GM10266 (cell line): ENCODE results near the gene PNKP.

Experiments
- DNase-seq: peaks from one replicate; pipeline ENCODE4 v3.0.0; 2012; ENCODE audit errors: extremely low spot score
- CTCF ChIP-seq: IDR thresholded peaks from 2 replicates; pipeline ENCODE4 v1.5.1; 2012; ENCODE audit warnings: mild to moderate bottlenecking, low read depth; ENCODE audit not compliant: control insufficient read depth, insufficient read depth; ENCODE audit errors: missing control alignments

The PNKP gene

GRCh38 chr19:49846408-49846807, 21.0 kb downstream of the PNKP start:
- DNase-seq = no peak
- TF ChIP-seq CTCF = no peak

- no peak for TF ChIP-seq CTCF
- DNase-seq = no peak
Observed at GRCh38 chr19:49845414-49845813, 22.0 kb downstream of the PNKP start.

- DNase-seq = no peak
- no peak for TF ChIP-seq CTCF
Observed at GRCh38 chr19:49844138-49845095, 23.0 kb downstream of the PNKP start.

GRCh38 chr19:49843265-49843664, 24.1 kb downstream of the PNKP start:
- TF ChIP-seq CTCF = no peak
- no peak for DNase-seq

GRCh38 chr19:49840736-49841249, 26.6 kb downstream of the PNKP start:
- TF ChIP-seq CTCF = no peak
- no peak for DNase-seq

GRCh38 chr19:49840321-49840720, 27.1 kb downstream of the PNKP start:
- no peak for TF ChIP-seq CTCF
- no peak for DNase-seq

GRCh38 chr19:49839713-49840112, 27.7 kb downstream of the PNKP start:
- DNase-seq = no peak
- TF ChIP-seq CTCF = no peak
